GM19467 (cell line): ENCODE data around the gene STK32C.
"Not testable (repeated sequence)": the region's sequence is repeated elsewhere in the genome, so short reads cannot be mapped to it uniquely, and the experiment has no call there.

Source experiments
- ATAC-seq: cut with Tn5 transposase; IDR thresholded peaks from one replicate; pipeline ENCODE4 v1.9.1; 2021; ENCODE audit warnings: mild to moderate bottlenecking, moderate library complexity; ENCODE audit not compliant: unreplicated experiment

STK32C gene

GRCh38 chr10:132269266-132270230 is 38.2 kb downstream of the STK32C start:
- no peak for ATAC-seq

- not testable (repeated sequence) for ATAC-seq
Observed at GRCh38 chr10:132267916-132268315, 39.8 kb downstream of the STK32C start.

GRCh38 chr10:132266594-132267161 is 41.1 kb downstream of the STK32C start:
- ATAC-seq, result no peak

- no peak for ATAC-seq
Observed at GRCh38 chr10:132265890-132266496, 41.8 kb downstream of the STK32C start.

GRCh38 chr10:132264966-132265889 is 42.5 kb downstream of the STK32C start:
- ATAC-seq, result no peak

GRCh38 chr10:132264306-132264950 is 43.3 kb downstream of the STK32C start:
- ATAC-seq, result no peak

GRCh38 chr10:132263866-132264265 is 43.9 kb downstream of the STK32C start:
- ATAC-seq, result no peak

GRCh38 chr10:132259702-132260482 is 47.9 kb downstream of the STK32C start:
- no peak for ATAC-seq

GRCh38 chr10:132258423-132258822 is 49.3 kb downstream of the STK32C start:
- ATAC-seq, result no peak

- ATAC-seq, result no peak
Observed at GRCh38 chr10:132257907-132258306, 49.8 kb downstream of the STK32C start.

GRCh38 chr10:132257271-132257670 is 50.5 kb downstream of the STK32C start:
- ATAC-seq, result no peak

GRCh38 chr10:132256866-132257265 is 50.9 kb downstream of the STK32C start:
- no peak for ATAC-seq

- no peak for ATAC-seq
Observed at GRCh38 chr10:132255489-132256344, 52.0 kb downstream of the STK32C start.

GRCh38 chr10:132254841-132255240 is 52.9 kb downstream of the STK32C start:
- ATAC-seq, result no peak

GRCh38 chr10:132253092-132253687 is 54.6 kb downstream of the STK32C start:
- no peak for ATAC-seq

GRCh38 chr10:132252412-132252811 is 55.3 kb downstream of the STK32C start:
- no peak for ATAC-seq

- ATAC-seq, result no peak
Observed at GRCh38 chr10:132251928-132252327, 55.8 kb downstream of the STK32C start.
